ENCODE results near the gene EIPR1.
"Not testable (repeated sequence)": the region's sequence is repeated elsewhere in the genome, so short reads cannot be mapped to it uniquely, and the experiment has no call there.

EIPR1 gene

DNA sequence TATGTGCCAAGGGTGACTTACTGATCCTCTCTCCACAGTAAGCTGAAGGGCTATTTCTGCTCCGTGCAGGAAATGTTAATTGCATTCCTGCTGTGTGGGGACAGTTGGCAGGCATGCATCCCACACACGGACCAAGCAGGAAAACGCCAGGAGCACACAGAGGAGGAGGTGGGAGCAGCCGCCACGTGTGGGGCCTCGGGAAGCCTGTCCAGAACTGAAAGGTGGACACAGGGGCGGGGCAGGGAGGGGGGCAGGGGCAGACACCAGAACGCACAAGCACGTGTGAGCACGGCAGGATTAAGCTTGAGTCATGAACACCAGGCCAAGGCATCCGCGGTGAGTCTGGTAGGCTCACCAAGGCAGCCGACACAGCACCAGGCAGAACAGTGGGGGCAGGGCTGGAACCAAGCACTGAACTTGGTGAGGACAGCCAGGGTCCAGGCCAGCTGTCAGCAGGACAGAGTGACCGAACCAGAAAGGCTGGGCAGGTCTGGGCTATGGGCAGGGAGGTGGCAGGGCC, 177.1 kb downstream of the EIPR1 start:
- no peaks in the 10 kb centered on the region for H3K27me3 ChIP-seq (ENCODE audit: insufficient read depth, low read length, poor library complexity)
- H3K56ac ChIP-seq (ENCODE audit: low read length), result no peak overlapping the region
- H2AK5ac ChIP-seq (ENCODE audit: low read length), result no peak overlapping the region
- H3K4me1 ChIP-seq (ENCODE audit: control insufficient read depth, low read depth, low read length), result no peaks in the 10 kb centered on the region
- no peak for DNase-seq
- H2BK120ac ChIP-seq (ENCODE audit: low read depth, low read length), result no peak overlapping the region
- no peaks in the 10 kb centered on the region for H3K79me2 ChIP-seq (ENCODE audit: control insufficient read depth, insufficient read depth, low read length)
- H3K36me3 ChIP-seq (ENCODE audit: control insufficient read depth, insufficient read depth, low read length), result no peaks in the 10 kb centered on the region
- H3K18ac ChIP-seq (ENCODE audit: low read length), result no peak overlapping the region
- H3K4ac ChIP-seq (ENCODE audit: low read depth, low read length), result no peak overlapping the region
- no peak overlapping the region for H3K4me2 ChIP-seq (ENCODE audit: low read length)
- no CpG with 5 or more reads among the region's 14 CpGs for WGBS (ENCODE audit: extremely low coverage, insufficient coverage, low lambda C conversion rate)
- H4K5ac ChIP-seq (ENCODE audit: low read length), result no peak overlapping the region
- no peak overlapping the region for H3K23ac ChIP-seq (ENCODE audit: low read length)
- H2BK15ac ChIP-seq (replicated peaks; ENCODE audit: low read depth), result no peak overlapping the region
- H4K8ac ChIP-seq (ENCODE audit: low read depth, low read length), result no peak overlapping the region
- no peaks in the 10 kb centered on the region for H3K79me1 ChIP-seq (ENCODE audit: low read length)
- no peak overlapping the region for H3K27ac ChIP-seq (ENCODE audit: low read depth, low read length)
- no peak overlapping the region for H3K4me3 ChIP-seq (ENCODE audit: low read length)
- no peak overlapping the region for H3K9ac ChIP-seq (ENCODE audit: low read length)
- H2BK5ac ChIP-seq (ENCODE audit: low read length), result no peak overlapping the region

DNA sequence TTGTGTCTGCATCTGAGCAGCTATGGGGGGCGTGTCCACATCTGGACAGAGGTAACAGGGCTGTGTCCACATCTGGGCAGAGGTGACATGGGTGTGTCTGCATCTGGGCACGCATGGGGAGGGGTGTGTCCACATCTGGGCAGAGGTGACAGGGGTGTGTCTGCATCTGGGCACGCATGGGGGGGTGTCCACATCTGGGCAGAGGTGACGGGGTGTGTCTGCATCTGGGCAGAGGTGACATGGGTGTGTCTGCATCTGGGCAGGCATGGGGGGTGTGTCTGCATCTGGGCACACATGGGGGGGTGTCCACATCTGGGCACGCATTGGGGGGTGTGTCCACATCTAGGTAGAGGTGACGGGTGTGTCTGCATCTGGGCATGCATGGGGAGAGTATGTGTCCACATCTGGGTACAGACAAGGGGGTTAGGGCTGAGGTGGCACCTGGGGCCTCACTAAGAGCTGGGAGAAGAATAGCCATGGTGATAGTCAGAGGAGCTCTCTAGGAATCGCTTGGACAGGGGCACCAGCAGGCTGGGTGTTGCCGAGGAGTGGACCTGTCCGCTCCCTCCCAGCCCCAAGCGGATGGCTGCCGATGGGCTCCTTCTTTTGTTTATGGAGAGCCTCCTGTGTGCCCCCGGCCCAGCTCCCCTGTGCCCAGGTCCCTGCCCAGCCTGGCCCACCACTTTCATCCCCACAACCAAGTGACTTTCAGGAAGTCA, 177.8 kb downstream of the EIPR1 start:
- Histone ChIP-seq H3K36me3 (ENCODE audit: control insufficient read depth, insufficient read depth, low read length) (no peaks in the 10 kb centered on the region), H4K8ac (ENCODE audit: low read depth, low read length) (no peak overlapping the region), H3K18ac (ENCODE audit: low read length) (no peak overlapping the region), H3K79me1 (ENCODE audit: low read length) (no peaks in the 10 kb centered on the region), H2BK5ac (ENCODE audit: low read length) (no peak overlapping the region), H3K56ac (ENCODE audit: low read length) (no peak overlapping the region), H3K27me3 (ENCODE audit: insufficient read depth, low read length, poor library complexity) (no peaks in the 10 kb centered on the region), H2BK120ac (ENCODE audit: low read depth, low read length) (no peak overlapping the region), H2AK5ac (ENCODE audit: low read length) (no peak overlapping the region), H4K5ac (ENCODE audit: low read length) (no peak overlapping the region), H2BK15ac (replicated peaks; ENCODE audit: low read depth) (no peak overlapping the region), H3K4me2 (ENCODE audit: low read length) (no peak overlapping the region), H3K23ac (ENCODE audit: low read length) (no peak overlapping the region), H3K4ac (ENCODE audit: low read depth, low read length) (no peak overlapping the region), H3K79me2 (ENCODE audit: control insufficient read depth, insufficient read depth, low read length) (no peaks in the 10 kb centered on the region), H3K4me3 (ENCODE audit: low read length) (no peak overlapping the region), H3K27ac (ENCODE audit: low read depth, low read length) (no peak overlapping the region), H3K4me1 (ENCODE audit: control insufficient read depth, low read depth, low read length) (no peaks in the 10 kb centered on the region), H3K9ac (ENCODE audit: low read length) (no peak overlapping the region)
- DNase-seq, result no peak
- no CpG with 5 or more reads among the region's 12 CpGs for WGBS (ENCODE audit: extremely low coverage, insufficient coverage, low lambda C conversion rate)

DNA sequence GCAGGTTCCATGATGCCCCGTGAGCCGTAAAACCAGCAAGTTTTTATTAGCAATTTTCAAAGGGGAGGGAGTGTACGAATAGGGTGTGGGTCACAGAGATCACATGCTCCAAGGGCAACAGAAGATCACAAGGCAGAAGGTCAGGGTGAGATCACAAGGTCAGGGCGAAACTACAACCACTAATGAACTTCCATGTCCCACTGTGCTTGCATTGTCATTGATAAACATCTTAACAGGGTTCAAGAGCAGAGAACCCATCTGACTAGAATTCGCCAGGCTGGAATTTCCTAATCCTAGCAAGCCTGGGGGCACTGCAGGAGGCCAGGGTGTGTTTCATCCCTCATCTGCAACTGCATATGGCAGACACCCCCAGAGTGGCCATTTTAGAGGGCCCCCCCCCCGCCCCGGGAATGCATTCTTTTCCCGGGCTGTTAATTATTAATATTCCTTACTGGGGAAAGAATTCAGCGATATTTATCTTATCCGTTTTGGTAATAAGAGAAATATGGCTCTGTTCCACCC, 178.9 kb downstream of the EIPR1 start:
- H3K27ac ChIP-seq (ENCODE audit: low read depth, low read length); H3K4ac ChIP-seq (ENCODE audit: low read depth, low read length); H3K4me3 ChIP-seq (ENCODE audit: low read length); H2AK5ac ChIP-seq (ENCODE audit: low read length); H3K36me3 ChIP-seq (ENCODE audit: control insufficient read depth, insufficient read depth, low read length); H4K5ac ChIP-seq (ENCODE audit: low read length); H3K27me3 ChIP-seq (ENCODE audit: insufficient read depth, low read length, poor library complexity); H2BK5ac ChIP-seq (ENCODE audit: low read length); H3K9ac ChIP-seq (ENCODE audit: low read length); H3K18ac ChIP-seq (ENCODE audit: low read length); H3K79me2 ChIP-seq (ENCODE audit: control insufficient read depth, insufficient read depth, low read length); H2BK15ac ChIP-seq (replicated peaks; ENCODE audit: low read depth); H3K23ac ChIP-seq (ENCODE audit: low read length); H3K56ac ChIP-seq (ENCODE audit: low read length); H4K8ac ChIP-seq (ENCODE audit: low read depth, low read length); H3K4me1 ChIP-seq (ENCODE audit: control insufficient read depth, low read depth, low read length); H3K4me2 ChIP-seq (ENCODE audit: low read length); H2BK120ac ChIP-seq (ENCODE audit: low read depth, low read length); H3K79me1 ChIP-seq (ENCODE audit: low read length): not testable (repeated sequence)
- peak; percentile 21 for DNase-seq
- WGBS (ENCODE audit: extremely low coverage, insufficient coverage, low lambda C conversion rate), result no CpG with 5 or more reads among the region's 10 CpGs

DNA sequence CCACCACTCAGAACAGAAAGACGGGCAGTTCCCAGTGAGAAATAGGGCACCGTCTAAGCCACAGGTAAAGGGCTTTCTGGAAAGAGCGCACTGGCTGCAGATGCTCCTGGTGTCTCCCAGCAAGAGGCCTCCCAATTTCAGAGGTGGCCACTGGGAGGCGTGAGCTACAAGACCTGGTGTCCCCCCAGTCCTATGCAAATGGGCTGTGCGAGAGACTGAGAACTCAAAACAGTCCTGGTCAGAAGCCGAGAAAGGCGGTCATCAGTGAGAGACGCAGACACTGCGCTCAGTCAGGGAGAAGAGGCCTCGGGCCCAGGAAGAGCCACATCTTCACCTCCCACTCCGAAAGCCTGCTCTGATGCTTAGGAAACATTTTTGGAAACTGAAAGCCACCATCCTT, 179.5 kb downstream of the EIPR1 start:
- Histone ChIP-seq H2BK5ac (ENCODE audit: low read length) (no peak overlapping the region), H3K23ac (ENCODE audit: low read length) (no peak overlapping the region), H3K4ac (ENCODE audit: low read depth, low read length) (no peak overlapping the region), H3K79me2 (ENCODE audit: control insufficient read depth, insufficient read depth, low read length) (no peaks in the 10 kb centered on the region), H4K5ac (ENCODE audit: low read length) (no peak overlapping the region), H3K79me1 (ENCODE audit: low read length) (no peaks in the 10 kb centered on the region), H2AK5ac (ENCODE audit: low read length) (no peak overlapping the region), H2BK120ac (ENCODE audit: low read depth, low read length) (no peak overlapping the region), H3K4me3 (ENCODE audit: low read length) (no peak overlapping the region), H3K18ac (ENCODE audit: low read length) (no peak overlapping the region), H3K56ac (ENCODE audit: low read length) (no peak overlapping the region), H3K4me1 (ENCODE audit: control insufficient read depth, low read depth, low read length) (no peaks in the 10 kb centered on the region), H3K27ac (ENCODE audit: low read depth, low read length) (no peak overlapping the region), H4K8ac (ENCODE audit: low read depth, low read length) (no peak overlapping the region), H3K27me3 (ENCODE audit: insufficient read depth, low read length, poor library complexity) (no peaks in the 10 kb centered on the region), H3K4me2 (ENCODE audit: low read length) (no peak overlapping the region), H3K36me3 (ENCODE audit: control insufficient read depth, insufficient read depth, low read length) (no peaks in the 10 kb centered on the region), H2BK15ac (replicated peaks; ENCODE audit: low read depth) (no peak overlapping the region), H3K9ac (ENCODE audit: low read length) (no peak overlapping the region)
- peak; percentile 82 for DNase-seq
- WGBS (ENCODE audit: extremely low coverage, insufficient coverage, low lambda C conversion rate), result no CpG with 5 or more reads among the region's 11 CpGs

DNA sequence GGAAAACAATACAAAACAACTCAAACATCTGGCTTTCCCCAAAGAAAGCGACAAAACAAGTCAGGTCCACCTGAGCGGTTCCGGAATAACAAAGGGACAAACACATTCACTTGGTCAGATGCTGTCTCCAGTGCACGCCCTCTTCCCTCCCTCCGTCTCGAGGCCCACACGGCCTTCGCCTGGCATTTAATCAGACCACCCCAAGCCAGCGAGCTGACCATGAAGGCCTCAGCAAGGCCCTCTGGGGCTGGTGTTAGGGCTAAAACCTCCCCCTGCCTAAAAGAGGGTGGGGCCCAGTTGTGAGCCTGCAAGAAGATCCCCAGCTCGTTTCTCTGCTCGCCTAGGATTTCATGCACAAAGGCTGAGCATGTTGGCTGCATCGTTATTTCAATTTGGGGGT, 180.3 kb downstream of the EIPR1 start:
- Histone ChIP-seq H3K9ac (ENCODE audit: low read length) (no peak overlapping the region), H3K79me2 (ENCODE audit: control insufficient read depth, insufficient read depth, low read length) (no peaks in the 10 kb centered on the region), H2BK15ac (replicated peaks; ENCODE audit: low read depth) (no peak overlapping the region), H3K18ac (ENCODE audit: low read length) (no peak overlapping the region), H3K36me3 (ENCODE audit: control insufficient read depth, insufficient read depth, low read length) (no peaks in the 10 kb centered on the region), H2BK120ac (ENCODE audit: low read depth, low read length) (no peak overlapping the region), H3K79me1 (ENCODE audit: low read length) (no peaks in the 10 kb centered on the region), H3K4me3 (ENCODE audit: low read length) (no peak overlapping the region), H3K23ac (ENCODE audit: low read length) (no peak overlapping the region), H3K27me3 (ENCODE audit: insufficient read depth, low read length, poor library complexity) (no peaks in the 10 kb centered on the region), H3K4me2 (ENCODE audit: low read length) (no peak overlapping the region), H3K27ac (ENCODE audit: low read depth, low read length) (no peak overlapping the region), H3K56ac (ENCODE audit: low read length) (no peak overlapping the region), H3K4me1 (ENCODE audit: control insufficient read depth, low read depth, low read length) (no peaks in the 10 kb centered on the region), H2AK5ac (ENCODE audit: low read length) (no peak overlapping the region), H4K5ac (ENCODE audit: low read length) (no peak overlapping the region), H3K4ac (ENCODE audit: low read depth, low read length) (no peak overlapping the region), H2BK5ac (ENCODE audit: low read length) (no peak overlapping the region), H4K8ac (ENCODE audit: low read depth, low read length) (no peak overlapping the region)
- DNase-seq, result no peak
- WGBS (ENCODE audit: extremely low coverage, insufficient coverage, low lambda C conversion rate), result no CpG with 5 or more reads among the region's 12 CpGs

DNA sequence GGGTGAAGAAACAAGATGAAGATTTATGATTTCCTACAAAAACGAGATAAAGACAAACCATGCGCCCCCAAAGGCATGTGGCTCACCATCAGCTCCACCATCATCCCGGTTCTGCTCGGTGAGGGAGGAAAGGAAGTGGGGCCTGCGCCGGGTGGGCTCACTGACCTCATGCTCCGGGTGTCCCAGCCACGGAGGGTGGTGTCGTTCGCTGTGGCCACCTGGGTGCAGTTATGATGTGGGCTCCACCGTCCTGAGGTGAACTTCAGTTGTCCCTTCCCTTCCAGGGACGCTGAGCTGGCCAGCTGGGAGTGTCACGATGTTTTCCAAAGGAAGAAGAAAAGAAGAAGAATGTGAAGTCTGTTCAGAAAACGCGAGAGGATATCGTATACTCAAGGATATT, 180.9 kb downstream of the EIPR1 start:
- no peak overlapping the region for H3K4me3 ChIP-seq (ENCODE audit: low read length)

More for the DNA sequence above, 180.9 kb downstream of the EIPR1 start:
- Histone ChIP-seq H3K79me1 (ENCODE audit: low read length) (no peaks in the 10 kb centered on the region), H3K23ac (ENCODE audit: low read length) (no peak overlapping the region), H3K27ac (ENCODE audit: low read depth, low read length) (no peak overlapping the region), H3K4me1 (ENCODE audit: control insufficient read depth, low read depth, low read length) (no peaks in the 10 kb centered on the region), H2BK15ac (replicated peaks; ENCODE audit: low read depth) (no peak overlapping the region), H3K4ac (ENCODE audit: low read depth, low read length) (no peak overlapping the region), H2BK5ac (ENCODE audit: low read length) (no peak overlapping the region), H4K8ac (ENCODE audit: low read depth, low read length) (no peak overlapping the region), H4K5ac (ENCODE audit: low read length) (no peak overlapping the region), H3K27me3 (ENCODE audit: insufficient read depth, low read length, poor library complexity) (no peaks in the 10 kb centered on the region), H3K56ac (ENCODE audit: low read length) (no peak overlapping the region), H3K18ac (ENCODE audit: low read length) (no peak overlapping the region), H2AK5ac (ENCODE audit: low read length) (no peak overlapping the region), H3K36me3 (ENCODE audit: control insufficient read depth, insufficient read depth, low read length) (no peaks in the 10 kb centered on the region), H2BK120ac (ENCODE audit: low read depth, low read length) (no peak overlapping the region), H3K79me2 (ENCODE audit: control insufficient read depth, insufficient read depth, low read length) (no peaks in the 10 kb centered on the region), H3K9ac (ENCODE audit: low read length) (no peak overlapping the region), H3K4me2 (ENCODE audit: low read length) (no peak overlapping the region)
- no peak for DNase-seq
- WGBS (ENCODE audit: extremely low coverage, insufficient coverage, low lambda C conversion rate), result no CpG with 5 or more reads among the region's 16 CpGs

All from mesendoderm (in vitro differentiated cells).